OCI-LY3 (cell line): Measurements from ENCODE around the gene RELT.

ENCODE experiments used
- CTCF ChIP-seq: fragments of 200-600, 300-600 bp; sonication (generic); IDR thresholded peaks from 2 replicates; pipeline ENCODE4 v1.5.1; 2014; ENCODE audit warnings: antibody characterized with exemption, low read length, low read depth
- EZH2phosphoT487 ChIP-seq: fragments of 200-600 bp; shearing (Covaris generic); IDR thresholded peaks from 2 replicates; pipeline ENCODE4 v1.6.1; 2018; ENCODE audit warnings: antibody characterized with exemption, mixed run types, low read depth

GRCh38 chr11:73428227-73428626, 52.0 kb downstream of the RELT start:
- TF ChIP-seq CTCF (no peak), EZH2phosphoT487 (no peak)
